Measurements from ENCODE around the gene TMEM204.

Gene TMEM204

GRCh38 chr16:1495211-1495888 lies 38.1 kb upstream of the TMEM204 start:
- ATAC-seq (no peak), DNase-seq (no peak)
- H3K4me3 Mint-ChIP-seq = peak overlapping the region; percentile 9 to 44
- H3K27me3 Mint-ChIP-seq = no peaks in the 10 kb centered on the region
- peaks cover 41% of the 10 kb centered on the region for H3K4me1 Mint-ChIP-seq
- no peaks in the 10 kb centered on the region for H3K9me3 Mint-ChIP-seq
- peak overlapping the region in 1 of 2 donors; percentile 25 for H3K27ac Mint-ChIP-seq

- no peak for DNase-seq
- Mint-ChIP-seq H3K9me3 (no peaks in the 10 kb centered on the region), H3K4me1 (peaks cover 41% of the 10 kb centered on the region), H3K4me3 (no peak overlapping the region), H3K27me3 (no peaks in the 10 kb centered on the region), H3K27ac (no peak overlapping the region)
- no peak for ATAC-seq
These were observed 37.6 kb upstream of the TMEM204 start for GRCh38 chr16:1495889-1496262.

GRCh38 chr16:1496464-1496863 lies 37.0 kb upstream of the TMEM204 start:
- no peak overlapping the region for H3K27ac Mint-ChIP-seq
- DNase-seq (no peak), ATAC-seq (no peak)
- H3K4me3 Mint-ChIP-seq = no peak overlapping the region
- no peaks in the 10 kb centered on the region for H3K9me3 Mint-ChIP-seq
- peaks cover 41% of the 10 kb centered on the region for H3K4me1 Mint-ChIP-seq
- no peaks in the 10 kb centered on the region for H3K27me3 Mint-ChIP-seq

- no peak for ATAC-seq
- no peaks in the 10 kb centered on the region for H3K9me3 Mint-ChIP-seq
These were observed 36.4 kb upstream of the TMEM204 start for GRCh38 chr16:1497014-1497598.

GRCh38 chr16:1498899-1499676 lies 34.4 kb upstream of the TMEM204 start:
- Mint-ChIP-seq H3K27me3 (no peaks in the 10 kb centered on the region), H3K4me1 (peaks cover 26% of the 10 kb centered on the region), H3K9me3 (no peaks in the 10 kb centered on the region), H3K27ac (peak overlapping the region; percentile 33 to 49), H3K4me3 (no peak overlapping the region)
- ATAC-seq (no peak), DNase-seq (no peak)

More at GRCh38 chr16:1497014-1497598, 36.4 kb upstream of the TMEM204 start:
- Mint-ChIP-seq H3K27ac (no peak overlapping the region), H3K4me1 (peaks cover 39% of the 10 kb centered on the region), H3K4me3 (no peak overlapping the region), H3K27me3 (no peaks in the 10 kb centered on the region)
- no peak for DNase-seq

GRCh38 chr16:1499756-1500464 lies 33.6 kb upstream of the TMEM204 start:
- Mint-ChIP-seq H3K27ac (no peak overlapping the region), H3K4me3 (no peak overlapping the region), H3K27me3 (no peaks in the 10 kb centered on the region), H3K9me3 (no peaks in the 10 kb centered on the region), H3K4me1 (peaks cover 17% of the 10 kb centered on the region)
- no peak for DNase-seq
- no peak for ATAC-seq

- H3K9me3 Mint-ChIP-seq = no peaks in the 10 kb centered on the region
- no peak overlapping the region for H3K4me3 Mint-ChIP-seq
- peak; percentile 17 for ATAC-seq
- no peaks in the 10 kb centered on the region for H3K27me3 Mint-ChIP-seq
- DNase-seq = no peak
- no peak overlapping the region for H3K27ac Mint-ChIP-seq
- peaks cover 10% of the 10 kb centered on the region for H3K4me1 Mint-ChIP-seq
These were observed 32.9 kb upstream of the TMEM204 start for GRCh38 chr16:1500465-1501150.

GRCh38 chr16:1501630-1502029 lies 31.8 kb upstream of the TMEM204 start:
- DNase-seq (no peak), ATAC-seq (no peak)
- Mint-ChIP-seq H3K4me1 (peaks cover 6% of the 10 kb centered on the region), H3K9me3 (no peaks in the 10 kb centered on the region), H3K4me3 (no peak overlapping the region), H3K27ac (no peak overlapping the region), H3K27me3 (no peaks in the 10 kb centered on the region)

- no peaks in the 10 kb centered on the region for H3K9me3 Mint-ChIP-seq
These were observed 31.1 kb upstream of the TMEM204 start for GRCh38 chr16:1502092-1503004.

GRCh38 chr16:1503110-1503955 lies 30.1 kb upstream of the TMEM204 start:
- no peaks in the 10 kb centered on the region for H3K27me3 Mint-ChIP-seq
- H3K4me3 Mint-ChIP-seq = no peak overlapping the region
- H3K27ac Mint-ChIP-seq = no peak overlapping the region
- no peak for DNase-seq
- no peaks in the 10 kb centered on the region for H3K9me3 Mint-ChIP-seq
- no peaks in the 10 kb centered on the region for H3K4me1 Mint-ChIP-seq
- ATAC-seq = no peak

More at GRCh38 chr16:1502092-1503004, 31.1 kb upstream of the TMEM204 start:
- ATAC-seq (no peak), DNase-seq (no peak)
- H3K27me3 Mint-ChIP-seq = no peaks in the 10 kb centered on the region
- H3K27ac Mint-ChIP-seq = no peak overlapping the region
- H3K4me1 Mint-ChIP-seq = peaks cover 6% of the 10 kb centered on the region
- no peak overlapping the region for H3K4me3 Mint-ChIP-seq

GRCh38 chr16:1505073-1505844 lies 28.2 kb upstream of the TMEM204 start:
- Mint-ChIP-seq H3K9me3 (no peaks in the 10 kb centered on the region), H3K4me3 (no peak overlapping the region), H3K27ac (no peak overlapping the region), H3K27me3 (no peaks in the 10 kb centered on the region), H3K4me1 (no peaks in the 10 kb centered on the region)
- ATAC-seq (no peak), DNase-seq (no peak)

GRCh38 chr16:1505912-1506311 lies 27.6 kb upstream of the TMEM204 start:
- no peaks in the 10 kb centered on the region for H3K9me3 Mint-ChIP-seq
- ATAC-seq = no peak
- peak overlapping the region in 1 of 2 donors; percentile 86 for H3K27ac Mint-ChIP-seq

More at GRCh38 chr16:1505912-1506311, 27.6 kb upstream of the TMEM204 start:
- no peaks in the 10 kb centered on the region for H3K4me1 Mint-ChIP-seq
- no peaks in the 10 kb centered on the region for H3K27me3 Mint-ChIP-seq
- DNase-seq = no peak
- H3K4me3 Mint-ChIP-seq = no peak overlapping the region

Measured in stimulated activated naive CD8-positive, alpha-beta T cell treated with anti-CD3 and anti-CD28 coated beads, Interleukin-15, amount 100 ng/mL, for 72 hours (primary cell).